HG02943 (cell line): Measurements from ENCODE around the gene CDC42SE1.
"Not testable (repeated sequence)": the region's sequence is repeated elsewhere in the genome, so short reads cannot be mapped to it uniquely, and the experiment has no call there.

Experiments used
- ATAC-seq: cut with Tn5 transposase; IDR thresholded peaks from one replicate; pipeline ENCODE4 v1.9.1; 2021; ENCODE audit warnings: mild to moderate bottlenecking, low read depth, moderate library complexity; ENCODE audit not compliant: unreplicated experiment

CDC42SE1 gene

GRCh38 chr1:151059109-151060006, at the start of gene CDC42SE1:
Gene CDC42SE1, minus strand, starts transcription at chr1:151059622. Its CDS starts 3,892 bp downstream, at chr1:151055730.
- ATAC-seq: peak; percentile 69

GRCh38 chr1:151108331-151108730, 48.9 kb upstream of the CDC42SE1 start:
- ATAC-seq: no peak

GRCh38 chr1:151106894-151107293, 47.5 kb upstream of the CDC42SE1 start:
- ATAC-seq: no peak

- ATAC-seq: no peak
These were observed 45.2 kb upstream of the CDC42SE1 start for GRCh38 chr1:151104630-151105029.

GRCh38 chr1:151098126-151098525, 38.7 kb upstream of the CDC42SE1 start:
- no peak for ATAC-seq

GRCh38 chr1:151097426-151097825, 38.0 kb upstream of the CDC42SE1 start:
- ATAC-seq: not testable (repeated sequence)

GRCh38 chr1:151085953-151086559, 26.6 kb upstream of the CDC42SE1 start:
- ATAC-seq: no peak

- ATAC-seq: no peak
These were observed 12.8 kb upstream of the CDC42SE1 start for GRCh38 chr1:151072224-151072623.

GRCh38 chr1:151070474-151071276, 11.3 kb upstream of the CDC42SE1 start, which contains the start of gene GABPB2:
Gene GABPB2, plus strand, starts transcription at chr1:151070761. Its CDS starts 17,429 bp downstream, at chr1:151088190.
- peak; percentile 57 for ATAC-seq

GRCh38 chr1:151069103-151069486, 9.7 kb upstream of the CDC42SE1 start:
- no peak for ATAC-seq

- ATAC-seq: no peak
These were observed 7.8 kb upstream of the CDC42SE1 start for GRCh38 chr1:151067185-151067584.

GRCh38 chr1:151065089-151065645, 5.7 kb upstream of the CDC42SE1 start:
- no peak for ATAC-seq

- no peak for ATAC-seq
These were observed 3.4 kb upstream of the CDC42SE1 start for GRCh38 chr1:151062741-151063371.

- ATAC-seq: no peak
These were observed 2.3 kb upstream of the CDC42SE1 start for GRCh38 chr1:151061704-151062103.

- no peak for ATAC-seq
These were observed 1.4 kb upstream of the CDC42SE1 start for GRCh38 chr1:151060657-151061421.

GRCh38 chr1:151060007-151060656, 710 bp upstream of the CDC42SE1 start, which contains the start of gene MLLT11:
Gene MLLT11, plus strand, starts transcription at chr1:151060397. Its CDS starts 6,828 bp downstream, at chr1:151067225.
- no peak for ATAC-seq

- no peak for ATAC-seq
These were observed 730 bp downstream of the CDC42SE1 start for GRCh38 chr1:151058692-151059091.

- ATAC-seq: no peak
These were observed 3.3 kb downstream of the CDC42SE1 start for GRCh38 chr1:151056149-151056548.

- no peak for ATAC-seq
These were observed 3.8 kb downstream of the CDC42SE1 start for GRCh38 chr1:151055581-151055980.
